H1 (cell line): ENCODE data around the gene EPHB6. TPM values are rescaled to one million over a fixed set of nuclear protein-coding genes. Genes with fewer than 3 reads are reported as not detected.

ENCODE experiments used
- CTCF ChIA-PET: fragments of 300-600 bp; sonication (Branson Sonifier 250); formaldehyde crosslinking; loops from one replicate; lab custom pipeline; 2021; ENCODE audit not compliant: partially characterized antibody; lab: Charles Lee
- POLR2A ChIA-PET: fragments of 300-600 bp; sonication (Branson Sonifier 250); formaldehyde crosslinking; loops from one replicate; lab custom pipeline; 2021; ENCODE audit warnings: inconsistent platforms; ENCODE audit not compliant: partially characterized antibody; lab: Charles Lee
- DNase-seq, 2 experiments: peaks; one replicate each; pipeline versions ENCODE4 v3.0.0 to v3.0.0-alpha.2; 2010 to 2022; ENCODE audit warnings: low spot score in 2 of 2, low read depth in 1 of 2, mixed read lengths in 1 of 2
- FAIRE-seq: peaks from 2 replicates; lab custom pipeline; 2011; peaks lifted over from hg19 to GRCh38; lab: Jason Lieb, UNC
- H2AFZ ChIP-seq: 2 replicates; pipeline ENCODE4 v1.8.1; 2012; ENCODE audit warnings: low read length, inconsistent platforms
- H2AK5ac ChIP-seq: 2 replicates; pipeline ENCODE4 v1.6.1; 2013; ENCODE audit warnings: low read depth, low read length
- H2BK120ac ChIP-seq: replicated peaks from 2 replicates; pipeline ENCODE3; 2013; ENCODE audit warnings: low read depth, low read length, inconsistent platforms
- H2BK12ac ChIP-seq: 2 replicates; pipeline ENCODE4 v1.6.1; 2013; ENCODE audit warnings: low read depth, low read length
- H2BK15ac ChIP-seq: 2 replicates; pipeline ENCODE4 v1.6.1; 2013; ENCODE audit warnings: low read length
- H2BK20ac ChIP-seq: 2 replicates; pipeline ENCODE4 v1.6.1; 2013; ENCODE audit warnings: low read length
- H2BK5ac ChIP-seq: 2 replicates; pipeline ENCODE4 v1.6.1; 2013; ENCODE audit warnings: low read depth, low read length
- H3K14ac ChIP-seq: 2 replicates; pipeline ENCODE4 v1.6.1; 2013; ENCODE audit warnings: inconsistent platforms; ENCODE audit not compliant: insufficient read length
- H3K18ac ChIP-seq: 2 replicates; pipeline ENCODE4 v1.6.1; 2013; ENCODE audit warnings: low read length; ENCODE audit errors: extremely low read depth
- H3K23ac ChIP-seq: 2 replicates; pipeline ENCODE4 v1.6.1; 2013; ENCODE audit warnings: inconsistent platforms; ENCODE audit not compliant: insufficient read length
- H3K23me2 ChIP-seq: 2 replicates; pipeline ENCODE4 v1.6.1; 2013; ENCODE audit warnings: low read depth, low read length
- H3K27ac ChIP-seq: 2 replicates; pipeline ENCODE4 v1.6.1; 2011; ENCODE audit warnings: low read depth, low read length, inconsistent platforms
- H3K27me3 ChIP-seq, 4 experiments: replicated peaks in 1 of 4; 1 replicate in 1 of 4; 2 replicates in 3 of 4; pipeline versions ENCODE4 v1.6.1 to v1.8.1; 2011 to 2013; ENCODE audit warnings: low read length in 3 of 4, mild to moderate bottlenecking in 3 of 4, inconsistent platforms in 2 of 4, mixed read lengths in 2 of 4, moderate library complexity in 1 of 4; ENCODE audit not compliant: control insufficient read depth in 3 of 4, insufficient read depth in 3 of 4; ENCODE audit errors: extremely low read depth in 1 of 4
- H3K36me3 ChIP-seq, 4 experiments: 2 replicates each; pipeline versions ENCODE4 v1.6.1 to v1.8.1; 2011 to 2013; ENCODE audit warnings: mild to moderate bottlenecking in 4 of 4, low read length in 3 of 4, moderate library complexity in 2 of 4, control low read depth in 1 of 4, inconsistent platforms in 1 of 4; ENCODE audit not compliant: insufficient read depth in 4 of 4, control insufficient read depth in 2 of 4
- H3K4ac ChIP-seq: replicated peaks from 2 replicates; pipeline ENCODE3; 2013; ENCODE audit warnings: low read length, low read depth, mixed read lengths, inconsistent platforms; ENCODE audit not compliant: insufficient read length
- H3K4me1 ChIP-seq, 4 experiments: replicated peaks in 1 of 4; 1 replicate in 1 of 4; 2 replicates in 3 of 4; pipeline versions ENCODE4 v1.6.1 to v1.8.1; 2011 to 2013; ENCODE audit warnings: low read length in 3 of 4, inconsistent platforms in 2 of 4, mixed read lengths in 1 of 4; ENCODE audit not compliant: insufficient read depth in 4 of 4, control insufficient read depth in 3 of 4
- H3K4me2 ChIP-seq, 2 experiments: 2 replicates each; pipeline versions ENCODE4 v1.6.1 to v1.8.1; 2011 to 2013; ENCODE audit warnings: low read depth in 2 of 2, low read length in 2 of 2, control low read depth in 1 of 2, inconsistent platforms in 1 of 2, mild to moderate bottlenecking in 1 of 2; ENCODE audit not compliant: insufficient read depth in 1 of 2
- H3K4me3 ChIP-seq, 4 experiments: fragments of 200-600, 300-600 bp in 1 of 4; sonication (generic), shearing (Covaris generic), sonication (Bioruptor Twin) in 1 of 4; 2 replicates each; pipeline versions ENCODE4 v1.5.1 to v1.8.1; 2011 to 2016; ENCODE audit warnings: low read length in 4 of 4, low read depth in 3 of 4, control low read depth in 2 of 4, inconsistent platforms in 2 of 4, mild to moderate bottlenecking in 2 of 4, mixed read lengths in 1 of 4, moderate library complexity in 1 of 4; ENCODE audit not compliant: insufficient read depth in 2 of 4; ENCODE audit errors: extremely low read depth in 1 of 4
- H3K56ac ChIP-seq: replicated peaks from 2 replicates; pipeline ENCODE3; 2013; ENCODE audit warnings: low read depth, mild to moderate bottlenecking, mixed read lengths, low read length, inconsistent platforms; ENCODE audit not compliant: insufficient read length
- H3K79me1 ChIP-seq: 2 replicates; pipeline ENCODE4 v1.6.1; 2013; ENCODE audit warnings: low read depth, low read length, control low read depth
- H3K79me2 ChIP-seq, 2 experiments: 2 replicates each; pipeline versions ENCODE4 v1.6.1 to v1.8.1; 2012 to 2013; ENCODE audit warnings: low read length in 2 of 2, mild to moderate bottlenecking in 2 of 2, inconsistent platforms in 1 of 2; ENCODE audit not compliant: insufficient read depth in 2 of 2, control insufficient read depth in 1 of 2
- H3K9ac ChIP-seq, 4 experiments: replicated peaks in 1 of 4; 1 replicate in 1 of 4; 2 replicates in 3 of 4; pipeline versions ENCODE4 v1.6.1 to v1.8.1; 2011 to 2013; ENCODE audit warnings: low read depth in 3 of 4, low read length in 3 of 4, control low read depth in 2 of 4, mild to moderate bottlenecking in 2 of 4, moderate library complexity in 2 of 4, inconsistent platforms in 1 of 4; ENCODE audit errors: extremely low read depth in 1 of 4
- H3K9me3 ChIP-seq, 2 experiments: 2 replicates each; pipeline versions ENCODE4 v1.6.1 to v1.8.1; 2012 to 2013; ENCODE audit warnings: mild to moderate bottlenecking in 2 of 2, moderate library complexity in 2 of 2, control low read depth in 1 of 2, inconsistent platforms in 1 of 2, low read depth in 1 of 2, low read length in 1 of 2, mixed read lengths in 1 of 2; ENCODE audit not compliant: insufficient read depth in 2 of 2
- H4K20me1 ChIP-seq, 2 experiments: replicated peaks in 1 of 2; 2 replicates each; pipeline versions ENCODE3 to v1.8.1; 2011 to 2013; ENCODE audit warnings: inconsistent platforms in 2 of 2, low read length in 2 of 2, mild to moderate bottlenecking in 1 of 2; ENCODE audit not compliant: insufficient read depth in 2 of 2, control insufficient read depth in 1 of 2
- H4K5ac ChIP-seq: 2 replicates; pipeline ENCODE4 v1.6.1; 2013; ENCODE audit warnings: low read length, low read depth, mixed read lengths, inconsistent platforms; ENCODE audit not compliant: insufficient read length
- H4K8ac ChIP-seq: 2 replicates; pipeline ENCODE4 v1.8.0; 2013; ENCODE audit warnings: mild to moderate bottlenecking, moderate library complexity, low read length, inconsistent platforms; ENCODE audit not compliant: insufficient read depth; ENCODE audit errors: extremely low read depth
- H4K91ac ChIP-seq: replicated peaks from 2 replicates; pipeline ENCODE3; 2013; ENCODE audit warnings: low read length, mixed read lengths, inconsistent platforms; ENCODE audit not compliant: insufficient read length
- BCL11A ChIP-seq, 2 experiments: IDR thresholded peaks; one replicate each; pipeline ENCODE4 v1.6.1; 2011; ENCODE audit warnings: low read depth in 2 of 2, low read length in 2 of 2, mild to moderate bottlenecking in 2 of 2
- BRCA1 ChIP-seq: IDR thresholded peaks from 2 replicates; pipeline ENCODE4 v1.6.1; 2012; ENCODE audit warnings: low read depth, low read length, improper control_type of control experiment
- CREB1 ChIP-seq: IDR thresholded peaks from 2 replicates; pipeline ENCODE4 v1.6.1; 2012; ENCODE audit warnings: inconsistent platforms
- EP300 ChIP-seq, 2 experiments: IDR thresholded peaks; 1 replicate in 1 of 2; 2 replicates in 1 of 2; pipeline ENCODE4 v1.6.1; 2011 to 2012; ENCODE audit warnings: low read depth in 2 of 2, low read length in 2 of 2, mild to moderate bottlenecking in 2 of 2, borderline replicate concordance in 1 of 2, inconsistent platforms in 1 of 2, moderate library complexity in 1 of 2
- POLR2AphosphoS5 ChIP-seq: IDR thresholded peaks from 2 replicates; pipeline ENCODE4 v1.6.1; 2011; ENCODE audit warnings: low read depth, low read length
- TAF1 ChIP-seq: IDR thresholded peaks from 2 replicates; pipeline ENCODE4 v1.6.1; 2011; ENCODE audit warnings: mild to moderate bottlenecking, low read depth, low read length
- TBP ChIP-seq: IDR thresholded peaks from 2 replicates; pipeline ENCODE4 v1.6.1; 2011; ENCODE audit warnings: low read depth, low read length, improper control_type of control experiment
- WGBS, 2 experiments: shearing (Covaris generic) in 1 of 2; methylation state at CpG; one replicate each; pipeline versions ENCODE4 v1.1.6 to v1.1.7; 2013 to 2015; ENCODE audit warnings: low lambda C conversion rate in 2 of 2, mixed read lengths in 2 of 2, inconsistent platforms in 1 of 2, low coverage in 1 of 2, missing lambda C conversion rate in 1 of 2; ENCODE audit not compliant: insufficient replicate concordance in 2 of 2, insufficient coverage in 1 of 2, insufficient read length in 1 of 2; ENCODE audit errors: extremely low coverage in 1 of 2, missing lambda C conversion rate in 1 of 2; 5-methylcytosine and 5-hydroxymethylcytosine counted together
- polyA plus RNA-seq, 7 experiments: library from polyadenylated mRNA; depleted of rRNA in 3 of 7; stranded (reverse) in 5 of 7; unstranded in 2 of 7; fragments of >200 nt in 5 of 7; fragments of 200-250 nt in 2 of 7; gene quantifications; 1 replicate in 5 of 7; 2 replicates in 1 of 7; 4 replicates in 1 of 7; pipeline versions ENCODE4 v1.2.1 to v1.2.3, GENCODE V29; 2011 to 2013; ENCODE audit warnings: missing spikeins in 2 of 7, mixed read lengths in 2 of 7
- total RNA-seq: library from RNA; stranded (reverse); fragmentation: NEBNext Ultra II Directional; extraction: Animal tissue kit (Norgen Biotek cat#: 25700); gene quantifications from 2 replicates; pipeline ENCODE4 v1.2.1, GENCODE V29; 2021
- TF ChIP-seq, protein P1 (sequence below): IDR thresholded peaks from 2 replicates; pipeline ENCODE4 v1.6.1; 2012; ENCODE audit warnings: low read length, inconsistent platforms
- TF ChIP-seq, protein P2 (sequence below): IDR thresholded peaks from 2 replicates; pipeline ENCODE4 v1.6.1; 2012; ENCODE audit warnings: inconsistent platforms

Gene EPHB6
- total and polyA plus RNA-seq, 2 of the 8 experiments (the other 6 are each of a cell fraction or from before 2014, with no cell fraction given), result 19.7 TPM

DNA sequence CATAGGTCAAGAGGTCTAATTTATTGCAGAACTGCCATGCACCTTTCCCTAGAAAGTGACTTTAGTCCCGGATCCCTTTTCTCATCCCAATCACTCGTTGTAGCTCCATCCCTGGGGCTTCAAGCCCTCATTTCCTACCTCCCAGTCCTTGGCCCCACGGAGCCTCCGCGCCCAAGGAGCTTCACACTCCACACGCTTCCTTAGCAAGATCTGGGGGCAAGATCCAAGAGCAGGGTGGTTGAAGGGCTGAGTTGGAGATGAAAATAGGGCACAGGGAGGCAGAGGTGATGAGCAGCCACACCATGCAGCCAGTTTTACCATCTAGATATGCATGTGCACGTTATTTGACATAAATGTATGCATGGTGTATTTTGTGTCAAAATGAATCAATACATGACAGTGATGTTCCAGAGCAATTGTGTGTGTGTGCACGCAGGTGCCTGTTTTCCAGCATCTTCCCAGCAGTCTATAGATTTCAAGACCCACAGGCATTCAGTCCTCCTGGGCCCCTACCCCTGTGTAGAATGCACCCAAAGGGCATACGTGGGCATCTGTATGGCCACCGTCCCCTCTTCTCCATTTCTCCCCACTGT lies 36.7 kb downstream of the EPHB6 start:
- CTCF ChIA-PET, result interaction anchor here (1.1 to 8.2 kb wide), 4 partner anchors 11 to 324 kb away, joined by 4 to 69 read pairs (median 30); no protein-coding TSS in a partner anchor
- TF ChIP-seq BRCA1, result no peak
- TF ChIP-seq, protein P1, sequence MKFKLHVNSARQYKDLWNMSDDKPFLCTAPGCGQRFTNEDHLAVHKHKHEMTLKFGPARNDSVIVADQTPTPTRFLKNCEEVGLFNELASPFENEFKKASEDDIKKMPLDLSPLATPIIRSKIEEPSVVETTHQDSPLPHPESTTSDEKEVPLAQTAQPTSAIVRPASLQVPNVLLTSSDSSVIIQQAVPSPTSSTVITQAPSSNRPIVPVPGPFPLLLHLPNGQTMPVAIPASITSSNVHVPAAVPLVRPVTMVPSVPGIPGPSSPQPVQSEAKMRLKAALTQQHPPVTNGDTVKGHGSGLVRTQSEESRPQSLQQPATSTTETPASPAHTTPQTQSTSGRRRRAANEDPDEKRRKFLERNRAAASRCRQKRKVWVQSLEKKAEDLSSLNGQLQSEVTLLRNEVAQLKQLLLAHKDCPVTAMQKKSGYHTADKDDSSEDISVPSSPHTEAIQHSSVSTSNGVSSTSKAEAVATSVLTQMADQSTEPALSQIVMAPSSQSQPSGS, result no peak
- TF ChIP-seq TBP, result no peak
- TF ChIP-seq, protein P2, sequence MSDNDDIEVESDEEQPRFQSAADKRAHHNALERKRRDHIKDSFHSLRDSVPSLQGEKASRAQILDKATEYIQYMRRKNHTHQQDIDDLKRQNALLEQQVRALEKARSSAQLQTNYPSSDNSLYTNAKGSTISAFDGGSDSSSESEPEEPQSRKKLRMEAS, result no peak
- no peak for TF ChIP-seq CREB1
- TF ChIP-seq TAF1, result no peak
- TF ChIP-seq POLR2AphosphoS5, result no peak
- TF ChIP-seq EP300 (IDR thresholded peaks at IDR 0.05; ENCODE audit: borderline replicate concordance in 1 of 2, low read depth in 2 of 2, low read length in 2 of 2), result no peak
- no peak for TF ChIP-seq BCL11A (IDR thresholded peaks at IDR 0.05; ENCODE audit: low read depth in 2 of 2, low read length in 2 of 2)

More for the DNA sequence above, 36.7 kb downstream of the EPHB6 start:
- Histone ChIP-seq H3K79me1 (no peaks in the 10 kb centered on the region), H2BK120ac (no peak overlapping the region), H3K23ac (no peak overlapping the region), H2BK12ac (no peak overlapping the region), H2AFZ (no peak overlapping the region), H4K20me1 (peaks cover 0 to 7% of the 10 kb centered on the region in 2 experiments), H3K56ac (no peak overlapping the region), H4K91ac (no peak overlapping the region), H2BK15ac (no peak overlapping the region), H3K27ac (no peak overlapping the region), H3K27me3 (no peaks in the 10 kb centered on the region), H3K23me2 (peaks cover 10% of the 10 kb centered on the region; the same call in 1 of the 2 replicates), H4K8ac (no peak overlapping the region), H3K4me2 (no peak overlapping the region), H3K4ac (no peak overlapping the region), H3K9ac (no peak overlapping the region), H3K36me3 (no peaks in the 10 kb centered on the region), H2BK5ac (no peak overlapping the region), H3K4me3 (no peak overlapping the region), H3K4me1 (peaks cover 0 to 2% (median 0%) of the 10 kb centered on the region in 4 experiments; a peak in 1 of 7 replicates), H4K5ac (no peak overlapping the region), H2AK5ac (no peak overlapping the region), H3K79me2 (no peaks in the 10 kb centered on the region), H3K14ac (no peak overlapping the region), H3K9me3 (no peaks in the 10 kb centered on the region), H3K18ac (no peak overlapping the region), H2BK20ac (no peak overlapping the region)
- WGBS, 2 experiments, result 85% methylated on average over 9 of the region's 10 CpGs; no CpG with 5 or more reads in 1 of the 2 experiments
- DNase-seq (no peak), FAIRE-seq (no peak)
- POLR2A ChIA-PET, result no interaction called here
